Breast epithelium (tissue), 4 donors: Measurements from ENCODE around the gene KHSRP. TPM values are rescaled to one million over a fixed set of nuclear protein-coding genes. Genes with fewer than 3 reads are reported as not detected.

Experiments used
- DNase-seq, 2 donors: peaks; one replicate each; pipeline ENCODE4 v3.0.0-alpha.2; 2019; ENCODE audit warnings: low spot score in 2 of 2
- H3K27ac ChIP-seq, 2 donors: fragments of 200-600 bp; sonication (generic) in 1 of 2; one replicate each; pipeline ENCODE4 v1.5.1; 2016 to 2019; ENCODE audit warnings: mild to moderate bottlenecking in 1 of 2
- H3K27me3 ChIP-seq, 2 donors: fragments of 200-600 bp; sonication (generic) in 1 of 2; one replicate each; pipeline versions ENCODE4 v1.5.1 to v1.6.0; 2017 to 2019; ENCODE audit warnings: control low read depth in 1 of 2, mild to moderate bottlenecking in 1 of 2
- H3K36me3 ChIP-seq: fragments of 200-600 bp; one replicate; pipeline ENCODE4 v1.5.1; 2019
- H3K4me1 ChIP-seq, 2 donors: fragments of 200-600 bp; sonication (generic); one replicate each; pipeline ENCODE4 v1.5.1; 2016 to 2019; ENCODE audit warnings: control low read depth in 1 of 2
- H3K4me3 ChIP-seq, 3 donors: fragments of 200-600 bp; sonication (generic); 1 replicate in 2 of 3; 2 replicates in 1 of 3; pipeline ENCODE4 v1.5.1; 2016 to 2019; ENCODE audit warnings: mild to moderate bottlenecking in 3 of 3, moderate library complexity in 2 of 3
- H3K9me3 ChIP-seq, 2 donors: fragments of 200-600 bp; sonication (generic) in 1 of 2; one replicate each; pipeline ENCODE4 v1.5.1; 2016 to 2019; ENCODE audit warnings: control low read depth in 1 of 2
- POLR2A ChIP-seq: fragments of 450-650 bp; IDR thresholded peaks from one replicate; pipeline ENCODE4 v1.6.1; 2016; ENCODE audit warnings: antibody characterized with exemption, mild to moderate bottlenecking, moderate library complexity
- POLR2AphosphoS5 ChIP-seq, 3 donors: sonication (generic); formaldehyde crosslinking; IDR thresholded peaks; one replicate each; pipeline ENCODE4 v1.6.1; 2017; ENCODE audit warnings: antibody characterized with exemption in 3 of 3
- intact Hi-C: fragments of 100-400 bp; cut with DNase I; formaldehyde crosslinking; loops from one replicate; pipeline ENCODE4 v1.15.1; 2023; ENCODE audit warnings: low total_unique reads
- total RNA-seq, 3 donors: library from RNA; depleted of rRNA; stranded (reverse); fragments of >200 nt; gene quantifications; one replicate each; pipeline ENCODE4 v1.1.0, GENCODE V29; 2016
- TF ChIP-seq, protein P1 (sequence below), 3 donors: fragments of 450-650 bp; IDR thresholded peaks; one replicate each; pipeline ENCODE4 v1.5.1; 2016 to 2017; ENCODE audit warnings: antibody characterized with exemption in 3 of 3, mild to moderate bottlenecking in 3 of 3, moderate library complexity in 3 of 3

The KHSRP gene
- total RNA-seq, 3 donors from 2014 or later, result 71.4 to 76.1 (median 73.0) TPM

DNA sequence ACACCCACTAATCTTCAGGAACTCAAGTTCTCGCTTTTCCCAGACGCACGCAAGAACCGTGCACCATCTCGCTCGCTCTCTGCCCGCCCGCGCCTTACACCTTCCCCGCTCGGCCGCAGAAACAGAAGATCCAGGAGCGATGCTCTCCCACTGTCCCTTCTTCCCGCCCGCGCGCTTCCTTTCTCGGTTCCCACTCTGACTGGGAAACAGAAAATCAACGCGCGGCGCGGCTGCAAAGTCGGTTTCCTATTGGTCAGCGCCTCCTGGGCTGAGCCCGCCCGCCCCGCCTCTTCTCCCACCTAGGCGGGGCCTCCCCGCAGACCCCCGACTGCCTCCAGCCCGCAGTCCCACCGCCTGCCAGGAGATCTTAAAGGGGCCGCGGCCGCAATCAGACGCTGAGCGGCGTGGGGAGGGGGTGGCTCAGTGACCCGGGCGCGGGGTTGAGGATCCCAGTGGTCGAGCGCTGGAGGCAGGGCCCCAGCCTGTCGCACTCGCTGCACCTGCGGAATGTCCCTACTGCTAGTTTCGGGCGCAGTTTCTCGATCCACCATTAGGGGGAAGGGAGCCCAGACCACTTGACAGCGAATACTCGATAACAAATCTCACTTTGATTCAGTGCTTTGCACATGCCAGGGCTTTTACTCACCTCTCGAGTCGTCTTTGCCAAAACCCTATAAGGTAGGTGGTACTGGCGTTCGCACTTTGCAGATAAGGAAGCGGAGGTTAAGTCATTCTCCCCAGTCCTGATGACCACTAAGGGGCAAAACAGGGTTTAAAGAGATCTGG lies 35.7 kb upstream of the KHSRP start:
- DNase-seq, result peak; percentile 92 to 97
- peak overlapping the region; percentile 87 to 91 for H3K27ac ChIP-seq
- intact Hi-C loops, result no loop called here

DNA sequence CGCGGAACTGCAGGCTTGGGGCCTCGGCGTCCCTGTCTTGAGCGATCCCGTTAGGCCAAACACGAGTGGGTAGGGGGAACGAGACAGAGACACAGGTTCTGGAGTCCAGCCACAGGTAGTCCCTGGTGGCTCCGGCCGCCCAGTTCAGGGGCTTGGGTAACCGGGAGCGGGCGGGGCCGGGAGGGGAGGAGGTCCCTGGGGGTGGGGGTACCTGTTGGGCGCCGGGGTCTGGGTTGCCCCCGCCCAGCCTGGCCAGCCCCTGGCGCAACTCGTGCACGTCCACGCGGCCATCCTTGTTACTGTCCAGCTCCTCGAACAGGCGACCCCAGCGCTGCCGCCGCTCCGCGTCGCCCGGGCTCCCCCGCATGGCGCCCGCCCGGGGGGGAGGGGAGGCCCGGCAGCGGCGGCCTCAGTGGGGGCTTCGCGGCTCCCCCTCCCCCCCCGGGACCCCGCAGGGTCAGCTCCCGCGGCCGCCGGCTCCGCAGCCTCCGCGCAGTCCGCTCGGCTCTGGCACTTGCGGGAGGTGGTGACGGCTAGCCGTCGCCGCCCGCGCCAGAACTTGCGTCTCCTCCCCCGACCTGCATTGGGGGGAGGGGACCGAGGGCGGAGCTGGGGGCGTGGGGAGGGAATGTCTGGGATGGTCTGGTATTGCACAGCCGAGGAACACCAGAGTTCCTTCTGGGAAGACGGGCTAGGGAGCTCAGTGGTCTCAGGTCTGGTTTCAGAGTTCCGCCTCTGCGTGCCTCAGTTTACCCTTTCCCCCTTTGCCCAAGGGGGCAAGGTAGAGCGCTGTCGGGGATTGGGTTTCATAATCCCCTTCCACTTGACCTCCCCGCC lies 34.9 kb upstream of the KHSRP start, which contains the start of gene SLC25A23:
Gene SLC25A23 (minus strand): TSS at position 531 of the 837 bp plus-strand sequence. CDS start 164 bp downstream, at position 367.
- Histone ChIP-seq H3K4me1 (peaks cover 0 to 4% of the 10 kb centered on the region in 2 donors), H3K36me3 (peaks cover under 1% of the 10 kb centered on the region), H3K27ac (peak within 1 kb of the TSS; percentile 87 to 91), H3K27me3 (peaks cover 0 to 4% of the 10 kb centered on the region in 2 donors), H3K4me3 (peak within 1 kb of the TSS; percentile 59 to 96 (median 80)), H3K9me3 (peaks cover 0 to 2% of the 10 kb centered on the region in 2 donors)
- intact Hi-C loops, result no loop called here
- peak; percentile 38 to 64 for DNase-seq
- TF ChIP-seq POLR2AphosphoS5 (IDR thresholded peaks at IDR 0.05), result no peak
- TF ChIP-seq, protein P1, sequence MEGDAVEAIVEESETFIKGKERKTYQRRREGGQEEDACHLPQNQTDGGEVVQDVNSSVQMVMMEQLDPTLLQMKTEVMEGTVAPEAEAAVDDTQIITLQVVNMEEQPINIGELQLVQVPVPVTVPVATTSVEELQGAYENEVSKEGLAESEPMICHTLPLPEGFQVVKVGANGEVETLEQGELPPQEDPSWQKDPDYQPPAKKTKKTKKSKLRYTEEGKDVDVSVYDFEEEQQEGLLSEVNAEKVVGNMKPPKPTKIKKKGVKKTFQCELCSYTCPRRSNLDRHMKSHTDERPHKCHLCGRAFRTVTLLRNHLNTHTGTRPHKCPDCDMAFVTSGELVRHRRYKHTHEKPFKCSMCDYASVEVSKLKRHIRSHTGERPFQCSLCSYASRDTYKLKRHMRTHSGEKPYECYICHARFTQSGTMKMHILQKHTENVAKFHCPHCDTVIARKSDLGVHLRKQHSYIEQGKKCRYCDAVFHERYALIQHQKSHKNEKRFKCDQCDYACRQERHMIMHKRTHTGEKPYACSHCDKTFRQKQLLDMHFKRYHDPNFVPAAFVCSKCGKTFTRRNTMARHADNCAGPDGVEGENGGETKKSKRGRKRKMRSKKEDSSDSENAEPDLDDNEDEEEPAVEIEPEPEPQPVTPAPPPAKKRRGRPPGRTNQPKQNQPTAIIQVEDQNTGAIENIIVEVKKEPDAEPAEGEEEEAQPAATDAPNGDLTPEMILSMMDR (IDR thresholded peaks at IDR 0.05), result no peak
- TF ChIP-seq POLR2A, result no peak

More for the DNA sequence above, 35.7 kb upstream of the KHSRP start:
- Histone ChIP-seq H3K36me3 (no peaks in the 10 kb centered on the region), H3K4me1 (peaks cover 4 to 5% of the 10 kb centered on the region in 2 donors), H3K9me3 (no peaks in the 10 kb centered on the region), H3K27me3 (peaks cover 0 to 5% of the 10 kb centered on the region in 2 donors), H3K4me3 (peak overlapping the region; percentile 59 to 96 (median 80))
- TF ChIP-seq, protein P1 (IDR thresholded peaks at IDR 0.05), result peak; percentile 69 to 84 (median 82)
- TF ChIP-seq POLR2AphosphoS5 (IDR thresholded peaks at IDR 0.05) (peak in 2 of 3 donors; percentile 41 to 65), POLR2A (no peak)

DNA sequence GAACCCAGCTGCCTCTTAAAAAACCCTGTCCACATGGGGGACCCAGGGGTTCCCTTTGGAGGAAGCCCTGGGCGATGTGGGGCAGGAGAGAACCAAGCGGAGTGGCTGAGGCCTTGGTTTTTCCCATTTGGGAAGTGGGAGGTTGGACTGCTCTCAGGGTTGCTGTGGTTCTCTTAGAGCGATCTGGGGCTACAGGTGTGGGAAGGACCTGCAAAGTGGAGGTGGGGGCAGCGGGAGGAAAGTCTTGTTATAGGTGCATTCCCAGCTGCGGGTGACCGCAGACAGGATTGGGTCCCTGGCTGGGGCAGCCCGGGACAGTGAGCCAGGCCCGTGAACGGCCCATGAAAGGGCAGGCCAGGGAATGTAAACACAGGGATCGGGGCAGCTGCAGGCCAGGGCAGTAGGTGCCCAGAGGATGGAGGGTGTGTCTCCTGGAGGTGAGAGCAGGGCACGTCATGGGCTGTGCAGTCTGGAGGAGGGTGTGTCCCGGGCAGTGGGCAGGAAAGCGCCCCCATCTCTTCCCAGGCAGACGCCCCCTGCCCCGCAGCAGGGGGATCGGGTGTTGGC lies 34.2 kb upstream of the KHSRP start:
- TF ChIP-seq POLR2AphosphoS5 (IDR thresholded peaks at IDR 0.05), result no peak
- TF ChIP-seq POLR2A, result no peak
- TF ChIP-seq, protein P1 (IDR thresholded peaks at IDR 0.05), result no peak
- intact Hi-C loops, result no loop called here
- H3K4me3 ChIP-seq, result peak overlapping the region; percentile 59 to 96 (median 80)
- peak overlapping the region; percentile 40 to 57 for H3K27ac ChIP-seq
- peaks cover 0 to 4% of the 10 kb centered on the region in 2 donors for H3K4me1 ChIP-seq
- H3K36me3 ChIP-seq, result peaks cover 8% of the 10 kb centered on the region
- H3K27me3 ChIP-seq, result no peaks in the 10 kb centered on the region
- H3K9me3 ChIP-seq, result peaks cover 7 to 9% of the 10 kb centered on the region in 2 donors
- DNase-seq, result no peak

DNA sequence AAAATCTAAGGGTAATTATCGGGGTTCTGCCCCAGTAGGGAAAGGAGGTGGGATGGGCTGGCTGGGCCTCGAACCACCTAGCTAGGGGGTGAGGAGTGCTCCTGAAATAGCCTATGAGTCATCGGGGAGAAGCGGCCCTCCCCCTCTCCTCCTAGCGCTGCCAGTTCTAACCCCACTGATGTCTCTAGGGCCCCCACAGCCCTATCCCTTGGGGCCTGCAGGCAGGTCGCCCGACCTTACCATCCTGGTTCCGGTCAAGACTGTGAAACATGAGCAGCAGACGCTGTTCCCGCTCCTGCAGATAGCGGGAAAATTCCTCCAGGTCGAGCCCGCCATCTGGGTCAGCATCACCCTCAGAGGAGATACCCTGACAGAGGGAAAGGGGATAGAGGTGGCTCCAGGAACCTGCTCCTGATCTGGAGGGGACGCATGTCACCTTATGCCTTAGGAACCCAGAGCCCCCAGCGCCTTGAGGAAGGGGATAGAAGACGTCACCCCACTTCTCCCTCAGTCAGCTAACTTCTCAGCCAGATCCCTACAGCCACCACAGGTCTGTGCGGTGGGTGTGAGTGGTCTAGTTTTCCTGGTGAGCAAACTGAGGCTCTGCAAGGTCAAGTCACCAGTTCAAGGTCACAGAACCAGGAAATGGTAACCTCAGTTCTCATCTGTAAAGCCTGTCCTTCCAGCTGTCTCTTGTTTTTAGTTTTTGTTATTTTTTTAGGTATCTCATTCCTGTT lies 33.5 kb upstream of the KHSRP start:
- H3K27ac ChIP-seq, result no peak overlapping the region

More for the DNA sequence above, 33.5 kb upstream of the KHSRP start:
- no peak for TF ChIP-seq POLR2AphosphoS5 (IDR thresholded peaks at IDR 0.05)
- TF ChIP-seq, protein P1 (IDR thresholded peaks at IDR 0.05), result no peak
- no peak for TF ChIP-seq POLR2A
- no peaks in the 10 kb centered on the region for H3K27me3 ChIP-seq
- H3K4me3 ChIP-seq, result peak overlapping the region in 1 of 3 donors; percentile 96
- peaks cover 12% of the 10 kb centered on the region for H3K36me3 ChIP-seq
- H3K9me3 ChIP-seq, result peaks cover 10 to 12% of the 10 kb centered on the region in 2 donors
- peaks cover 0 to 4% of the 10 kb centered on the region in 2 donors for H3K4me1 ChIP-seq
- DNase-seq, result no peak
- intact Hi-C loops, result no loop called here
